Brain microvascular endothelial cell (primary cell): ENCODE results near the gene UGT1A10.
A peak's percentile ranks its signal among the peaks of the same experiment; 100 is the strongest.

Experiments
- DNase-seq: peaks from one replicate; pipeline ENCODE4 v3.0.0-alpha.2; 2020
- H3K27ac ChIP-seq: fragments of 250-450 bp; sonication (Bioruptor Pico); 2 replicates; pipeline ENCODE4 v1.5.1; 2020; ENCODE audit warnings: mild to moderate bottlenecking, moderate library complexity
- H3K27me3 ChIP-seq: fragments of 250-450 bp; sonication (Bioruptor Pico); replicated peaks from 2 replicates; pipeline ENCODE4 v1.5.1; 2020; ENCODE audit warnings: mild to moderate bottlenecking
- H3K36me3 ChIP-seq: fragments of 250-450 bp; sonication (Bioruptor Pico); replicated peaks from 2 replicates; pipeline ENCODE4 v1.5.1; 2020; ENCODE audit warnings: mild to moderate bottlenecking
- H3K4me3 ChIP-seq: 2 replicates; pipeline ENCODE4 v1.5.1; 2011; ENCODE audit warnings: low read depth, mild to moderate bottlenecking, control low read depth, low read length, moderate library complexity
- in situ Hi-C: cut with HindIII; loops from 2 replicates; pipeline ENCODE4 v1.10.0; 2017; ENCODE audit warnings: low sequenced_read_pairs, low pct_ligation_motif_present
- TF ChIP-seq, protein P1 (sequence below): IDR thresholded peaks from 2 replicates; pipeline ENCODE4 v1.5.1; 2011; ENCODE audit warnings: low read depth, mild to moderate bottlenecking, moderate library complexity, low read length, control low read depth, inconsistent platforms; ENCODE audit errors: missing control alignments

UGT1A10 gene

DNA sequence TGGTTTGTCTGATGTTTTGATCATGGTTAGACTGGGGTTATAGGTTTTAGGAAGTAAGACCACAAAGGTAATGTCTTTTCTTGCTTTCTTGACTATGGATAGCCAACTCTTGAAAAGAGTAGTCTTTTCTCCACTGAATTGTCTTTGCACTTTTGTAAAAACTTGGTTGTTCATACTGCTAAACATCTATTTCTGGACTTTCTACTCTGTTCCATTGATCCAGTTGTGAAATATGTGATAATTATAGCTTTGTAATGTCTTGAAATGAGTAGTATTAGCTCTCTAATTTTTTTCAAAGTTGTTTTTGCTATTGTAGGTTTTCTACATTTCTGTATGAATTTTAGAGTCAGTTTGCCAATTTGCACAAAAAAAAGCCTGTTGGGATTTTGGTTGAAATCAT is 22.4 kb downstream of the UGT1A10 start:
- no peak overlapping the region for H3K4me3 ChIP-seq
- H3K36me3 ChIP-seq, result no peaks in the 10 kb centered on the region
- no peak for DNase-seq
- in situ Hi-C loops, result no loop called here
- H3K27ac ChIP-seq, result no peak overlapping the region
- TF ChIP-seq, protein P1, sequence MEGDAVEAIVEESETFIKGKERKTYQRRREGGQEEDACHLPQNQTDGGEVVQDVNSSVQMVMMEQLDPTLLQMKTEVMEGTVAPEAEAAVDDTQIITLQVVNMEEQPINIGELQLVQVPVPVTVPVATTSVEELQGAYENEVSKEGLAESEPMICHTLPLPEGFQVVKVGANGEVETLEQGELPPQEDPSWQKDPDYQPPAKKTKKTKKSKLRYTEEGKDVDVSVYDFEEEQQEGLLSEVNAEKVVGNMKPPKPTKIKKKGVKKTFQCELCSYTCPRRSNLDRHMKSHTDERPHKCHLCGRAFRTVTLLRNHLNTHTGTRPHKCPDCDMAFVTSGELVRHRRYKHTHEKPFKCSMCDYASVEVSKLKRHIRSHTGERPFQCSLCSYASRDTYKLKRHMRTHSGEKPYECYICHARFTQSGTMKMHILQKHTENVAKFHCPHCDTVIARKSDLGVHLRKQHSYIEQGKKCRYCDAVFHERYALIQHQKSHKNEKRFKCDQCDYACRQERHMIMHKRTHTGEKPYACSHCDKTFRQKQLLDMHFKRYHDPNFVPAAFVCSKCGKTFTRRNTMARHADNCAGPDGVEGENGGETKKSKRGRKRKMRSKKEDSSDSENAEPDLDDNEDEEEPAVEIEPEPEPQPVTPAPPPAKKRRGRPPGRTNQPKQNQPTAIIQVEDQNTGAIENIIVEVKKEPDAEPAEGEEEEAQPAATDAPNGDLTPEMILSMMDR, result no peak
- no peaks in the 10 kb centered on the region for H3K27me3 ChIP-seq

DNA sequence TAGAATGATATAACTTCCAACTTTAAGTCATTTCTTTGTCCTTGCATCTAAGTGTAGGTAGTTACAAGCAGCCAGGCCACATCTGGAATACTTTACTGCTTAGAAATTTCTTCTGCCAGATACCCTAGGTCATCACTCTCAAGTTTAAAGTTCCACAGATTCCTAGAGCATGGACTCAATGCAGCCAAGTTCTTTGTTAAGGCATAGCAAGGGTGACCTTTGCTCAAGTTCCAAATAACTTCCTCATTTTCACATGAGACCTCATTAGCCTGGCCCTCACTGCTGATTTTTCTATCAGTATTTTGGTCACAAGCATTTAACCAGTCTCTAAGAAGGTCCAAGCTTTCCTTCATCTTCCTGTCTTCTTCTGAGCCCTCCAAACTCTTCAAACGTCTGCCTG is 27.7 kb downstream of the UGT1A10 start:
- no peak overlapping the region for H3K27ac ChIP-seq
- in situ Hi-C loops, result no loop called here
- TF ChIP-seq, protein P1, result no peak
- H3K36me3 ChIP-seq, result no peaks in the 10 kb centered on the region
- no peak overlapping the region for H3K4me3 ChIP-seq
- no peaks in the 10 kb centered on the region for H3K27me3 ChIP-seq
- DNase-seq, result peak; percentile 15

DNA sequence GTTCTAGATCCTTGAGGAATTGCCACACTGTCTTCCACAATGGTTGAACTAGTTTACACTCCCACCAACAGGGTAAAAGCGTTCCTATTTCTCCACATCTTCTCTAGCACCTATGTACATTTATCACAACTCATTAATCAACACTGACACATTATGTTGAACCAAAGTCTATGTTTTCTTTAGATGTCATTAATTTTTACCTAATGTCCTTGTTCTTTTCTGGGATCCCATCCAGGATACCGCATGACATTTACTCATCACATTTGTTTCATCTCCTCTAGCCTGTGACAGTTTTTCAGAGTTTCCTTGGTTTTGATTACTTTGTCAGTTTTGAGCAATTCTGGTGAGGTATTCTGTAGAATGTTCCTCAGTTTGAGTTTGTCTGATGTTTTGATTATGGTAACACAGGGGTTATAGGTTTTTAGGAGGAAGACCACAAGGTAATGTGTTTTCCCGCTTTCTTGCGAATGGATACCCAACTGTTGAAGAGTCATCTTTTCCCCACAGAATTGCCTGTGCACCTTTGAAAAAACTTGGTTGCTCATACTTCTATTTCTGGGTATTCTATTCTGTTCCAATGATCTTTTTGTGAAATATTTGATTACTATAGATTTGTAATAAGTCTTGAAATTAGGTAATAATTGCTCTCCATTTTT is 32.5 kb downstream of the UGT1A10 start:
- in situ Hi-C loops, result no loop called here

DNA sequence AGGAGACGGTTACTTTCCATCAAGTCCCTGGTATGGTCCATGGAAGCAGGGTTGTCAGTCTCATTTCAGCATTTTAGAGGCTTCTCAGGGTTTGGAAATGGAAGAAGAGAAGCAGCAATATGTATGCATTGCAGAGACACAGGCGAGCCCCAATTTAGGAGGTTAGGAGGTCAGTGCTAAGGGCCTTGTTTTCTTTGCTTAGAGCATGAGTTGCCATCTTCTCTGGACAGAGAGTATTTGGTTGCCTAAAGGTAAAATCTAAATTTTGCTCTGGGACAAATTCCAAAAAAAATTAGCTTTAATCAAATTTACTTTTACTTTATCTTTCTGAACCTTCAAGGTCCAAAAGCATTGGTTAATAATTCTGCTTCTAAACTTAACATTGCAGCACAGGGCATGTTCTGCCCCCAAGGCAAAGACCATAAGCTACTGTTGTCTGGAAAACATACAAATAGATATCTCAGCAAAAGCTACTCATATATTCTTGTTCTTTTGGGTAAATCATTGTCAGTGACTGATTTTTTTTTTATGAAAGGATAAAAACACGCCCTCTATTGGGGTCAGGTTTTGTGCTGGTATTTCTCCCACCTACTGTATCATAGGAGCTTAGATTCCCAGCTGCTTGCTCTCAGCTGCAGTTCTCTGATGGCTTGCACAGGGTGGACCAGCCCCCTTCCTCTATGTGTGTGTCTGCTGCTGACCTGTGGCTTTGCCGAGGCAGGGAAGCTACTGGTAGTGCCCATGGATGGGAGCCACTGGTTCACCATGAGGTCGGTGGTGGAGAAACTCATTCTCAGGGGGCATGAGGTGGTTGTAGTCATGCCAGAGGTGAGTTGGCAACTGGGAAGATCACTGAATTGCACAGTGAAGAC is 35.3 kb downstream of the UGT1A10 start, which contains the start of gene UGT1A9:
TSS of gene UGT1A9 (plus strand) at position 609 of the 872 bp plus-strand sequence. CDS start at position 646, 37 bp downstream.
- TF ChIP-seq, protein P1, result no peak
- no peak for DNase-seq
- H3K4me3 ChIP-seq, result no peak within 1 kb of the TSS
- no peaks in the 10 kb centered on the region for H3K27me3 ChIP-seq
- in situ Hi-C loops, result no loop called here
- no peak within 1 kb of the TSS for H3K27ac ChIP-seq
- no peaks in the 10 kb centered on the region for H3K36me3 ChIP-seq

More for the DNA sequence above, 32.5 kb downstream of the UGT1A10 start:
- Histone ChIP-seq H3K4me3 (no peak overlapping the region), H3K27ac (no peak overlapping the region), H3K27me3 (no peaks in the 10 kb centered on the region), H3K36me3 (no peaks in the 10 kb centered on the region)
- TF ChIP-seq, protein P1, result no peak
- no peak for DNase-seq

DNA sequence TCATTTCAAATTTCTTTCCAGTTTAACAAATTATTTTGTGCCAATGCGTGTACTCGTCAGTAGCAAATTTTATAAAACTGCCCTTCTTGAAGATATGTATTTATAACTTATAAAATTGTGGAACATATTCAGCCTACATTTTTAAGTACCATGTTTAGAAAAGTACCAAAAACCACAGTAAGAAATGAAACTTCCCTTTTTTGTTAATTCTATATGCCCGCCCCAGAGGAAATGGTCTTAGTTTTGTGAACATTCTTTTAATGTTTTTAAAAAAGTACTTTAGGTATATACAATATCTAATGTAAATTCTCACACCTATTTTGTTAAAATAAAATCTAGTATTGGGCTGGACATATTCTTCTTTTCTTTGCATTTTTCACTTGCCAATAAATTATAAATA is 36.6 kb downstream of the UGT1A10 start:
- in situ Hi-C loops, result no loop called here
- Histone ChIP-seq H3K27ac (no peak overlapping the region), H3K27me3 (no peaks in the 10 kb centered on the region), H3K36me3 (no peaks in the 10 kb centered on the region), H3K4me3 (no peak overlapping the region)
- no peak for DNase-seq
- TF ChIP-seq, protein P1, result no peak
